Neural progenitor cell (in vitro differentiated cells): Measurements from ENCODE around the gene SHLD3.

Experiments used
- EZH2 ChIP-seq: fragments of 200-600 bp; sonication (generic); IDR thresholded peaks from 2 replicates; pipeline ENCODE4 v1.6.1; 2017; ENCODE audit warnings: antibody characterized with exemption, mild to moderate bottlenecking, moderate library complexity
- EZH2phosphoT487 ChIP-seq: fragments of 200-600 bp; sonication (generic); IDR thresholded peaks from 2 replicates; pipeline ENCODE4 v1.6.1; 2017; ENCODE audit warnings: antibody characterized with exemption
- TF ChIP-seq, protein P1 (sequence below): fragments of 200-600 bp; sonication (generic); IDR thresholded peaks from 2 replicates; pipeline ENCODE4 v1.5.1; 2017; ENCODE audit warnings: antibody characterized with exemption, mild to moderate bottlenecking

DNA sequence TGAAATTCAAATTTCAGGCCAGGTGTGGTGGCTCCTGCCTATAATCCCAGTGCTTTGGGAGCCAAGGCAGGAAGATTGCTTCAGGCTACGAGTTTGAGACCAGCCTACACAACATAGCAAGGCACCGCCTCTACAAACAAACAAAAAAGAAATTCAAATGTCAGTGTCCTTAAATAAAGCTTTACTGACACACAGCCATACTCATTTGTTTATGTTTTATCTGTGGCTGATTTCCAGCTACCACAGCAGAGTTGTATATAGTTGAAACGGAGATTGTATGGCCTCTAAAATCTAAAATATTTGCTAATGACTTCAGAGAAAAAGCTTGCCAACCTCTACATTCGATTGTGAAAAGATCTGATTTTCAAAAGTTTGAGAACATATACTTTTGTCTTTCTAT, 15.4 kb downstream of the SHLD3 start:
- TF ChIP-seq, protein P1, sequence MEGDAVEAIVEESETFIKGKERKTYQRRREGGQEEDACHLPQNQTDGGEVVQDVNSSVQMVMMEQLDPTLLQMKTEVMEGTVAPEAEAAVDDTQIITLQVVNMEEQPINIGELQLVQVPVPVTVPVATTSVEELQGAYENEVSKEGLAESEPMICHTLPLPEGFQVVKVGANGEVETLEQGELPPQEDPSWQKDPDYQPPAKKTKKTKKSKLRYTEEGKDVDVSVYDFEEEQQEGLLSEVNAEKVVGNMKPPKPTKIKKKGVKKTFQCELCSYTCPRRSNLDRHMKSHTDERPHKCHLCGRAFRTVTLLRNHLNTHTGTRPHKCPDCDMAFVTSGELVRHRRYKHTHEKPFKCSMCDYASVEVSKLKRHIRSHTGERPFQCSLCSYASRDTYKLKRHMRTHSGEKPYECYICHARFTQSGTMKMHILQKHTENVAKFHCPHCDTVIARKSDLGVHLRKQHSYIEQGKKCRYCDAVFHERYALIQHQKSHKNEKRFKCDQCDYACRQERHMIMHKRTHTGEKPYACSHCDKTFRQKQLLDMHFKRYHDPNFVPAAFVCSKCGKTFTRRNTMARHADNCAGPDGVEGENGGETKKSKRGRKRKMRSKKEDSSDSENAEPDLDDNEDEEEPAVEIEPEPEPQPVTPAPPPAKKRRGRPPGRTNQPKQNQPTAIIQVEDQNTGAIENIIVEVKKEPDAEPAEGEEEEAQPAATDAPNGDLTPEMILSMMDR, result no peak
- TF ChIP-seq EZH2, result no peak
- no peak for TF ChIP-seq EZH2phosphoT487
